GM18505 (cell line): Measurements from ENCODE around the gene RYR2.

Source experiments
- ATAC-seq: cut with Tn5 transposase; IDR thresholded peaks from one replicate; pipeline ENCODE4 v1.9.1; 2021; ENCODE audit not compliant: unreplicated experiment
- POLR2A ChIP-seq: IDR thresholded peaks from 4 replicates; pipeline ENCODE4 v1.6.1; 2011; ENCODE audit warnings: borderline replicate concordance; ENCODE audit not compliant: insufficient read depth, insufficient read length; ENCODE audit errors: extremely low read depth

RYR2 gene

DNA sequence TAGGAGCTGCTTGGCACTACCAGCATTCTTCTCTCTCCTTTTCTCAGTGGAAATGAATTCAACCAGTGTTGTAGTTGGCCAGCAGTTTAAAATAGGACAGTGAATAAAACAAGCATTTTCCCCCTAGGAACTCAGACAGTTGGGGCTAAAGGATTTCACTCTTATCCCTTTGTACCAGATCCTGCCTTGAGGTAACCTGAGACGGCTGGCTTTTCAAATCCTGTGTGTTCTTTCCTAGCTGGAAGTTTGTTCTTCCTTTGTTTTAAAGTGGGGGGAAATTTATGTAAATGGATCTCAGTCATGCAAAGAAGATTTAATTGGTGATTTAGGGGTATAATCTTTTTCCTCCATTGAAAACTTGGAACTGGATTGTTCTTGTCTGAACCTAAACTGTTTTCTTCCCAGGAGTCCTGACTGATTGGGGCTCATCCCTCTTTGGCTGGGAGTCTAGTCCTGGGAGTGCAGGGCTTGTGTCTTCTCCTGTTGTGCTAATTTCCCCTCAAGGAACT lies 825.5 kb downstream of the RYR2 start:
- ATAC-seq: no peak
- no peak for TF ChIP-seq POLR2A

DNA sequence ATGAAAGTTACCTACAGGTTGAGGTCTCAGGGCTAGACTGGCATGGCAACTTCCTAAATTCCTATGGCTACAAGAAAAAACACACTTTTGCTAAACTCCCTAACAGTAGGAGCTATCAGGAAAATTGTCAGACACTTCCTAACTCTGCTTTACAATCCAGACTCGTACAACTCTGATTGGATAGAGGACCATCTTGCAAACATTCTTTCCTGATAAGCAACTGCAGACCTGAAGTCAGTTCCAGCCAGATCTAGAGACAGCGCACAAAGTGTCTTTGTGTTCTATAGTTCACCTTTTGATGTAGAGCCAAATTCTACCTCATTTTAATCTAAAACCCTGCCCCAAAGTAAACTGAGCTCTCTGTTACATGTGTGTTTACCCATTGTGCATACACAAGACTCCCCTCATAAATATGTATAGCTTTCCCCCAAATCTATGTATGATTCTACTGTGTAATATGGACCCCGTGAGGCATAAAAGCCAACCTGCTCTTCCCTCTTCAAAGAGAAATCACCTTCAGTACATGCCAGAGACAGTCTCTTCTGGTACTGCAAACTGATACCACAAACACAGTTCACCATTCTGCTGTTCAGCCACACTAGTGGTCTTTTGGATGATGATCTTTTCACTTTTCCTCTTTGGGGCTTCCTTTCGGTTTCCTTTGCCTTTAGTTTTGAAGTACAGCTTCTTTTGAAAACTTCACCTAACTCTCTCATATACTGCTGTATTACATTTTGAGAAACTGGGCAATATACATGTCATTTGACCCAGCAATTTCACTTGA lies 827.0 kb downstream of the RYR2 start:
- no peak for TF ChIP-seq POLR2A
- no peak for ATAC-seq

DNA sequence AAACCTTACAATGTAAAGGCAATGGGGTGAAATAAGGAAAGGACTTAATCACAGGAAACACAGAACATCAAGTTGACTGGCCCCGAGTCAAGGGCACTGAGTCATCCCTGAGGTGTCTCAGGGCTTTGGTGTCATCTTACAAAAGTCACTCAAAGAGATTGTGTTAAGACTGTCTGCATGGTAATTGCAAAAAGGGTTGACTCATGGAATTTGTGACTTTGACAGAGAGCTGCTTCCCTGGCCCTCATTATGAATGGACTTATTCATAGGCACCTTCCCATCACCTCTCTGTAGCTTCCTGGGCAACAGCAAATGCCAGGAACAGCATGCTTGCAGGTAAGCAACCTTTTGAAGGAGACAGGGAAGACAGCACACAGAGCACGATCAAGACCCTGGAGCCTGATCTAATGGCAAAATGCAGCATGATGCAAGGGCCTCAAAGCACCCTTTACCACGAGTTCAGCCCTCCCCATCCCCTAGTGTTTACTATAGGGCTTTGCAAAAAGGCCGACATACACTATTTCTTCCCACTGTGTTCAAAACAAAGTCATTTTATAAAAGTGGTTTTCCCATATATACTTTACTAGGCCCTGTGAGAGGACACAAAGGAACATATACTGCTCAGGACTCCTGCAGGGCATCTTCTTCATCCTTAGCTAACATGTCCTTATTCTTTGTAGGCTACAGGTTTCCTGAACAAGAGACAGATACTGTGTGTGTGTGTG lies 831.7 kb downstream of the RYR2 start:
- no peak for TF ChIP-seq POLR2A
- ATAC-seq: no peak

DNA sequence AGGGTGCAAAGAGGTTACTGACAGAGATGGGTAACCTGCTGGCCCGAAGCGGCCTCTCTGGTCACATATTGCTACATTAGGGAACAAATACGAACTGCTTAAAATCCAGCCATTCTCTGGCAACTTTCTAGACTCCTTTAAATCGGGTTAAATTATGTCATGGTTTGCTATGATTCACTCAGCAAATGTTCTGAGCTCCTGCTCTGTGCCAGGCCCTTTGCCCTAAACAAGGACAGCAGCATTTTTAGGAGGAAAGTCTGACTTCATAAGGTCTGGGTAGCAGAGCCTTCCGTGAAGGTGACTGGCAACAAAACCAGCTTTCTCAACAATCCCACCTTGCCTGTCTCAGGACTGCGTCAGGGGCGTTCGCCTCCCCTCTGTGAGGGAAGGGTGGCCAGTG lies 833.3 kb downstream of the RYR2 start:
- no peak for ATAC-seq
- no peak for TF ChIP-seq POLR2A

DNA sequence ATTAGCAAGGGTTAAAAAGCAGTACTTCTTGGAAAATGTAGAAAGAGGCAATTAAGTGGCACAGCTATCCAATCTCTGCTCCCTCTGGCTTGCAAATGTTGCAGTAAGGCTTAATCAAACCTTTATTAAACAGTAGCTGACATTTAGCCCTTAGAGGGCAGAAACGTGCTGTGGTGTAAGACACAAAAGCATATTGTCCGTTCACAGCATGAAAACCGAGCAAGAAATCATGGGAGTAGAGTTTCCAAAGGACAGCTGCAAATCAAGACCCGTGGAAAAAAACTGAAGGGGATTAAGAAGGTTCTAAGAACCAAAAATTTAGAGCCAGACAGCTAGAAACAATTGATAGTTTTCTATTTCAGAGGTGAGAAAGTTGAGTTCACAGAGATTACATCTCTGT lies 835.6 kb downstream of the RYR2 start:
- no peak for TF ChIP-seq POLR2A
- ATAC-seq: no peak

DNA sequence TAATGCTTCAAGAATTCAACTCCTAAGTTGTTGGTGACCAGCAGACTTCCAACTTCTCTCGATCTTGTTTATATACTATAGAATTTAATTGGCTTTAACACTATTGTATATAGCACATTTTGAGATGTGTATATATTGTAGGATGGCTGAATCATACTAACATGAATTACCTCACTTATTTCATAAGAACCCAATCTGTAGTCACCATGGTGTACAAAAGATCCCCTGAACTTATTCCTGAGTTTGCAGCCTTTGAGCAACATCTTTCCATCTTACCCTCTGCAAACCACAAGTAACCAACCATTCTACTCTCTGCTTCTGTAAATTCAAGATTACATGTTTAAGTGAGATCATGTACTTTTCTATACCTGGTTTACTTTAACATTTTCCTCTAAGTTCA lies 836.4 kb downstream of the RYR2 start:
- no peak for ATAC-seq
- no peak for TF ChIP-seq POLR2A

DNA sequence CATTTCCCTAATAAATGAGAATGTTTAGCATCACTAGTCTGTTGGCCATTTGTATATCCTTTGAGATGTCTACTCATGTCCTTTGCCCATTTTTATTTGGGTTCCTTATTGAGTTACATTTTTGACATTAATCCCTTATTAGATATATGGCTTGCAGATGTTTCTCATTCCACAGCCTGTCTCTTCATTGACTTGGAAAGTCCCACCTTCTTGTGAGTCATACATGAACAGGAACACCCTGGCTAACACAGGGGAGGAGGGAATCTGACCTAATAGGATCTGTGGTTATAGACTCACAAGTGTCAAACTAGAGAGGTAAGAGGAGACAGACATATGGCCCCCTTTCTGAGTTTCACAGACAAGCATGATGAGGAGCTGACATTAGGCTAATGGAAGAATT lies 837.2 kb downstream of the RYR2 start:
- no peak for ATAC-seq
- no peak for TF ChIP-seq POLR2A
